GOT3 (cell line): Measurements from ENCODE around the gene GDF11.

Experiments
- DNase-seq: peaks from one replicate; lab custom pipeline; 2025; ENCODE audit warnings: mixed read lengths; lab: John Stamatoyannopoulos, UW

Gene GDF11

GRCh38 chr12:55795950-55796349, 53.0 kb downstream of the GDF11 start:
- no peak for DNase-seq

DNA sequence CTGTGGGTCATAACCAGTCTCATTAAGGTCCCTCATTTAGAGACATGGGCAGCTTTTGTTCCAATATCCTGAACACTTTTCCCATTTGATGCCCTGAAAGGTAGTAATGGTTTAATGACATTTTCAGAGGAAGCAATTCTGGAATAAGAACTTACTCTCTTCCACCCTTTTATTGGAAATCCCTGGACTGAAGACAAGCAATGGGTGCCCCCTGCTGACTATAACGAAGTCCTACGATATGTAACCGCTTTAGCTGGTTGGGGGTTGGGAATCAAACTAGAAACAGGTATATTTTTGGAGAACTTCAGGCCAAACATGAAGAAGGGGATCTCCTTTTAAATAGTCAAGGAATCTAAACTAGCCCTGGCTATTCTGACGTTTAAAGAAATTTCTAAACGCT, 54.1 kb downstream of the GDF11 start:
- no peak for DNase-seq

DNA sequence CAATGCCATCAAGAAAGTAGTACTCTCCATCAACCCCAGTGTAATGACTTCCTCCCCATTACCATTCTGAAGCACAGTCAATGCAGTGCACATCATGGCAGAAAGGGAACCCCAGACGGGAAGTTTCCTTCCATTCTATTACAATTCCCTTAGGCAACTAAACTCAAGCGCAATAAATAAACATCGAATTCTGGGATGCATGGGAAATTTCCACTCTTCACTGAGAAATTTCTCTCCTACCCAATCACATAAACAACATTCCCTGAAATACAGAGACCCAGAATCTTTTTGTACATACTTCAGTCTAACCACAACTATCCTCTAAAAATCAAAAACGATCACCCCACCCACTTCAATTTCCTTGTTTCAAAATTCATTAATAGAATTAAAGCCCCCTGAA, 54.6 kb downstream of the GDF11 start:
- no peak for DNase-seq
